Endothelial cell (in vitro differentiated cells): ENCODE results near the gene OPA3. TPM values are rescaled to one million over a fixed set of nuclear protein-coding genes. Genes with fewer than 3 reads are reported as not detected.

ENCODE experiments used
- DNase-seq: peaks from one replicate; pipeline ENCODE4 v3.0.0; 2021; ENCODE audit warnings: low spot score
- H3K27ac Mint-ChIP-seq: one replicate; pipeline ENCODE4 v1.8.0; 2021; ENCODE audit warnings: mixed read lengths, inconsistent platforms; ENCODE audit not compliant: unreplicated experiment
- H3K27me3 Mint-ChIP-seq: one replicate; pipeline ENCODE4 v1.8.0; 2021; ENCODE audit warnings: mild to moderate bottlenecking, moderate library complexity, mixed read lengths, inconsistent platforms; ENCODE audit not compliant: unreplicated experiment
- H3K36me3 Mint-ChIP-seq: one replicate; pipeline ENCODE4 v1.8.0; 2021; ENCODE audit warnings: mild to moderate bottlenecking, low read depth, mixed read lengths, inconsistent platforms; ENCODE audit not compliant: unreplicated experiment
- H3K4me1 Mint-ChIP-seq: one replicate; pipeline ENCODE4 v1.8.0; 2021; ENCODE audit warnings: mild to moderate bottlenecking, mixed read lengths, inconsistent platforms; ENCODE audit not compliant: unreplicated experiment
- H3K4me3 Mint-ChIP-seq: one replicate; pipeline ENCODE4 v1.8.0; 2021; ENCODE audit warnings: mild to moderate bottlenecking, mixed read lengths, inconsistent platforms; ENCODE audit not compliant: unreplicated experiment
- H3K9me3 Mint-ChIP-seq: one replicate; pipeline ENCODE4 v1.8.0; 2021; ENCODE audit warnings: mixed read lengths, inconsistent platforms; ENCODE audit not compliant: unreplicated experiment
- CTCF ChIP-seq: fragments of 200-600 bp; sonication (generic); IDR thresholded peaks from one replicate; pipeline ENCODE4 v1.5.0; 2021; ENCODE audit warnings: antibody characterized with exemption; ENCODE audit not compliant: unreplicated experiment
- total RNA-seq: library from RNA; stranded (reverse); fragmentation: NEBNext Ultra II Directional; extraction: Animal tissue kit (Norgen Biotek cat#: 25700); gene quantifications from one replicate; pipeline ENCODE4 v1.2.1, GENCODE V29; 2021; ENCODE audit not compliant: unreplicated experiment

The OPA3 gene
- total RNA-seq, 1 donor from 2014 or later = 13.4 TPM

GRCh38 chr19:45523642-45524256, 60.9 kb downstream of the OPA3 start:
- no peaks in the 10 kb centered on the region for H3K9me3 Mint-ChIP-seq
- H3K36me3 Mint-ChIP-seq = peaks cover 33% of the 10 kb centered on the region
- peak; percentile 74 for DNase-seq
- peak overlapping the region; percentile 56 for H3K4me3 Mint-ChIP-seq
- H3K27ac Mint-ChIP-seq = peak overlapping the region; percentile 48
- H3K4me1 Mint-ChIP-seq = peaks cover 11% of the 10 kb centered on the region
- TF ChIP-seq CTCF = peak; percentile 82
- H3K27me3 Mint-ChIP-seq = peaks cover 15% of the 10 kb centered on the region

GRCh38 chr19:45522010-45522941, 62.3 kb downstream of the OPA3 start:
- Mint-ChIP-seq H3K4me1 (peaks cover 2% of the 10 kb centered on the region), H3K9me3 (no peaks in the 10 kb centered on the region), H3K27ac (no peak overlapping the region), H3K36me3 (peaks cover 32% of the 10 kb centered on the region), H3K27me3 (peaks cover 13% of the 10 kb centered on the region), H3K4me3 (peak overlapping the region; percentile 31)
- no peak for TF ChIP-seq CTCF
- DNase-seq = no peak

- H3K4me3 Mint-ChIP-seq = no peak overlapping the region
- no peak overlapping the region for H3K27ac Mint-ChIP-seq
- H3K36me3 Mint-ChIP-seq = peaks cover 25% of the 10 kb centered on the region
These were observed 66.2 kb downstream of the OPA3 start for GRCh38 chr19:45518469-45518826.

GRCh38 chr19:45517641-45518468, 66.7 kb downstream of the OPA3 start:
- peak overlapping the region; percentile 86 for H3K27ac Mint-ChIP-seq
- H3K4me3 Mint-ChIP-seq = peak overlapping the region; percentile 70
- peaks cover 33% of the 10 kb centered on the region for H3K4me1 Mint-ChIP-seq
- H3K27me3 Mint-ChIP-seq = peaks cover 10% of the 10 kb centered on the region
- peaks cover 22% of the 10 kb centered on the region for H3K36me3 Mint-ChIP-seq
- no peak for DNase-seq
- H3K9me3 Mint-ChIP-seq = no peaks in the 10 kb centered on the region
- TF ChIP-seq CTCF = no peak

More at GRCh38 chr19:45518469-45518826, 66.2 kb downstream of the OPA3 start:
- Mint-ChIP-seq H3K4me1 (peaks cover 27% of the 10 kb centered on the region), H3K27me3 (peaks cover 12% of the 10 kb centered on the region), H3K9me3 (no peaks in the 10 kb centered on the region)
- TF ChIP-seq CTCF = no peak
- DNase-seq = no peak
